ENCODE results near the gene PADI1.

GRCh38 chr1:17213782-17214148, 8.8 kb downstream of the PADI1 start:
- TF ChIP-seq SMC3 (conservative IDR thresholded peaks at IDR 0.05; ENCODE audit: poor library complexity): no peak
- TF ChIP-seq CTCF (IDR thresholded peaks at IDR 0.05; ENCODE audit: poor library complexity, severe bottlenecking): no peak
- no peak for TF ChIP-seq EZH2 (IDR thresholded peaks at IDR 0.05; ENCODE audit: borderline replicate concordance, insufficient read depth, low read length, poor library complexity, severe bottlenecking)
- TF ChIP-seq RAD21 (conservative IDR thresholded peaks at IDR 0.05): no peak
- no peak for TF ChIP-seq POLR2AphosphoS5 (IDR thresholded peaks at IDR 0.05)

Measured in neural cell (in vitro differentiated cells).